Lower lobe of right lung (tissue), 2 donors: Measurements from ENCODE around the gene MOCS3. TPM values are rescaled to one million over a fixed set of nuclear protein-coding genes. Genes with fewer than 3 reads are reported as not detected.

Experiments used
- ATAC-seq, 2 donors: fragments of 200-7000 bp; cut with Tn5 transposase; one replicate each; pipeline ENCODE4 v1.9.1; 2020 to 2022; ENCODE audit warnings: mild to moderate bottlenecking in 2 of 2, moderate library complexity in 2 of 2
- DNase-seq: peaks from one replicate; pipeline ENCODE4 v3.0.0-alpha.2; 2020
- H3K27ac ChIP-seq: fragments of 200-600 bp; one replicate; pipeline ENCODE4 v1.8.0; 2022
- H3K27me3 ChIP-seq: fragments of 200-600 bp; one replicate; pipeline ENCODE4 v1.8.0; 2022; ENCODE audit warnings: low read depth
- H3K36me3 ChIP-seq: fragments of 200-600 bp; one replicate; pipeline ENCODE4 v1.8.0; 2022; ENCODE audit warnings: mild to moderate bottlenecking
- H3K4me1 ChIP-seq: fragments of 200-600 bp; one replicate; pipeline ENCODE4 v1.8.0; 2022
- H3K4me3 ChIP-seq: fragments of 200-600 bp; one replicate; pipeline ENCODE4 v1.8.0; 2022; ENCODE audit warnings: mild to moderate bottlenecking
- H3K9me3 ChIP-seq: fragments of 200-600 bp; one replicate; pipeline ENCODE4 v1.8.0; 2022
- CTCF ChIP-seq: fragments of 200-600 bp; IDR thresholded peaks from one replicate; pipeline ENCODE4 v1.8.0; 2022; ENCODE audit warnings: antibody characterized with exemption, mild to moderate bottlenecking
- intact Hi-C: fragments of 100-400 bp; cut with DNase I; formaldehyde crosslinking; loops from one replicate; pipeline ENCODE4 v1.11.0; 2022
- total RNA-seq: library from RNA; stranded (reverse); fragmentation: NEBNext Ultra II Directional; extraction: Animal tissue kit (Norgen Biotek cat#: 25700); gene quantifications from one replicate; pipeline ENCODE4 v1.2.1, GENCODE V29; 2021
- donor health status: DM: no; HTN: yes; CAD: no; lungs with severe emphysema.

The MOCS3 gene
- total RNA-seq, 1 donor from 2014 or later: 4.7 TPM

GRCh38 chr20:50915424-50915823, 43.2 kb upstream of the MOCS3 start:
- peaks cover 87% of the 10 kb centered on the region for H3K4me1 ChIP-seq
- no peak for TF ChIP-seq CTCF
- DNase-seq (no peak), ATAC-seq (no peak)
- intact Hi-C loops: no loop called here
- H3K4me3 ChIP-seq: no peak overlapping the region
- H3K27ac ChIP-seq: no peak overlapping the region
- peaks cover 3% of the 10 kb centered on the region for H3K36me3 ChIP-seq
- no peaks in the 10 kb centered on the region for H3K9me3 ChIP-seq
- H3K27me3 ChIP-seq: no peaks in the 10 kb centered on the region

DNA sequence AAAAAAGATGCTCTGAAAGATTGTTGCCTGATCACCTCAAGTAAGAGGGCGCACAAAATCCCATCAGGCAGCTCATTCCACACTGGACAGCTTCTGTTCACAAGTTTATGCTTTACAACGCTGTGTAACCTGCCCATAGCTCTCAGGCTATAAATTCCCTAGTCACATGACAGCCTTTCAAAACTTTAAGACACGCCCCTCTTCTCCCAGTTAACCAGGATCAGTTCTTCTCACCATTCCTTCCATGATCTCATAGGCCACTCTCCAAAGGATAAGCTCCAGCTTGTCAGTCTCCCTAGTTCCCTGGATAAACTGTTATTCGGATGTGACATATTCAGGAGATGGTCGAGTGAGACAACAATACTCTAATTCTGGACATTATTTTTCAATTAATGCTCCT, 42.4 kb upstream of the MOCS3 start:
- DNase-seq (no peak), ATAC-seq (peak in 1 of 2 donors; percentile 41)
- Histone ChIP-seq H3K4me1 (peaks cover 89% of the 10 kb centered on the region), H3K4me3 (no peak overlapping the region), H3K27ac (no peak overlapping the region), H3K27me3 (no peaks in the 10 kb centered on the region), H3K9me3 (no peaks in the 10 kb centered on the region), H3K36me3 (peaks cover 3% of the 10 kb centered on the region)
- intact Hi-C loops: no loop called here
- TF ChIP-seq CTCF: no peak

GRCh38 chr20:50916934-50917333, 41.7 kb upstream of the MOCS3 start:
- H3K9me3 ChIP-seq: no peaks in the 10 kb centered on the region
- H3K27me3 ChIP-seq: no peaks in the 10 kb centered on the region
- peaks cover 91% of the 10 kb centered on the region for H3K4me1 ChIP-seq
- TF ChIP-seq CTCF: no peak
- ATAC-seq (no peak), DNase-seq (no peak)
- peaks cover 3% of the 10 kb centered on the region for H3K36me3 ChIP-seq
- no peak overlapping the region for H3K4me3 ChIP-seq
- H3K27ac ChIP-seq: no peak overlapping the region
- intact Hi-C loops: no loop called here

- H3K36me3 ChIP-seq: peaks cover 3% of the 10 kb centered on the region
- no peaks in the 10 kb centered on the region for H3K27me3 ChIP-seq
- H3K27ac ChIP-seq: no peak overlapping the region
- no peak overlapping the region for H3K4me3 ChIP-seq
- DNase-seq (no peak), ATAC-seq (no peak)
- intact Hi-C loops: no loop called here
- H3K4me1 ChIP-seq: peaks cover 94% of the 10 kb centered on the region
- no peaks in the 10 kb centered on the region for H3K9me3 ChIP-seq
- TF ChIP-seq CTCF: no peak
Observed at GRCh38 chr20:50918403-50918802, 40.2 kb upstream of the MOCS3 start.

DNA sequence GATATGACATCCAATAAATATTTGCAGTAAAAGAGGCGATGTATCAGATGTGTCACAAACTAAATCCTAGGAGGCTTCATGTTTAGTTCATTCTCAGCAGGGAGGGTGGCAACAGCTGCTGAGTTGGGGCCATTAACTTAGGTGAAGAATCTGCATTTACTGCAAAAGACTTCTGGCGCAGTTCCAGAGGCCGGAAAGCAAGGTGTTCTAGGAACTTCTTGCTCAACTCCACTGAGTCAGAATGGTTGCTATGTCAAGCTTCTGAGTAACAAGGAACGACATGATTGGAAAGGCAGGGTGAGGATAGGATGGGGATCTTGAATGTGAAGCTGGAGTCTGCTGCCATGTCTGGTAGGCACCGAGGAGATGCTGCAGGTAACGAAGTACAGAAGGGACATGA, 39.1 kb upstream of the MOCS3 start:
- Histone ChIP-seq H3K27ac (no peak overlapping the region), H3K4me3 (no peak overlapping the region), H3K27me3 (no peaks in the 10 kb centered on the region), H3K4me1 (peaks cover 91% of the 10 kb centered on the region), H3K36me3 (peaks cover 3% of the 10 kb centered on the region), H3K9me3 (no peaks in the 10 kb centered on the region)
- peak; percentile 31 to 38 for ATAC-seq
- no peak for TF ChIP-seq CTCF
- peak; percentile 64 for DNase-seq
- intact Hi-C loops: no loop called here

GRCh38 chr20:50920997-50921396, 37.6 kb upstream of the MOCS3 start:
- ATAC-seq (peak in 1 of 2 donors; percentile 40), DNase-seq (no peak)
- Histone ChIP-seq H3K4me1 (peaks cover 89% of the 10 kb centered on the region), H3K27ac (no peak overlapping the region), H3K36me3 (peaks cover 3% of the 10 kb centered on the region), H3K9me3 (no peaks in the 10 kb centered on the region), H3K4me3 (no peak overlapping the region), H3K27me3 (no peaks in the 10 kb centered on the region)
- intact Hi-C loops: no loop called here
- TF ChIP-seq CTCF: no peak
